GM18858 (cell line): ENCODE data around the gene FAM117A.
A peak's percentile ranks its signal among the peaks of the same experiment; 100 is the strongest.
"Not testable (repeated sequence)": the region's sequence is repeated elsewhere in the genome, so short reads cannot be mapped to it uniquely, and the experiment has no call there.

ENCODE experiments used
- ATAC-seq: cut with Tn5 transposase; IDR thresholded peaks from one replicate; pipeline ENCODE4 v1.9.1; 2021; ENCODE audit not compliant: unreplicated experiment

Gene FAM117A

DNA sequence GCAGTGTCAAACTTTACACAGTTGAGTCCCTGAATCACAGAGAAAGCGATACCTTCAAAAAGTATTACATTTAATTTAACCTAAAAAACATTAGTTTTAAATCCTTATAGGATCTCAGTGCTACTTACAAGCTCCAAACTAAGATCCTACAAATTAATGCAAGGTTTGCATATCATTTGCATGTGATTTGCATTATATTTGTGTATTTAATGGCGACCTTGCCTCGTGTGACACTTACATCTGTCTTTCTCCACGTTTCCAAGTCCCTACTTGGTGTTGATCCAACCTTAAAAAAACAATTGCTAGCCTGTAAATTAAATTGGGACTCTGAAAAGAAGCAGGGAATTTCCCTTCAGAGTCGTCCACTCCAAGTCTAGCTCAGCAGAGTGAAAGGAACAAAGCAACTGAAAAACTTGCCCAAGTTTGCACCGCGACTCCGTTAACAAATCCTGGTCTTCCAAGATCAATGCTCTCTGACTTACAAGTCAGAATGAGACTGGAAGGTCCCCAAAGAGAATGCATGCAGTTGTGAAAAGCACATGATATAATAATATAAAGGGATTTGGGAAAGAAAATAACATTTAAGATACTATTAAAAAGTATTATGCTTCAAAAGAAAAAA is 739 bp upstream of the FAM117A start:
- no peak for ATAC-seq

DNA sequence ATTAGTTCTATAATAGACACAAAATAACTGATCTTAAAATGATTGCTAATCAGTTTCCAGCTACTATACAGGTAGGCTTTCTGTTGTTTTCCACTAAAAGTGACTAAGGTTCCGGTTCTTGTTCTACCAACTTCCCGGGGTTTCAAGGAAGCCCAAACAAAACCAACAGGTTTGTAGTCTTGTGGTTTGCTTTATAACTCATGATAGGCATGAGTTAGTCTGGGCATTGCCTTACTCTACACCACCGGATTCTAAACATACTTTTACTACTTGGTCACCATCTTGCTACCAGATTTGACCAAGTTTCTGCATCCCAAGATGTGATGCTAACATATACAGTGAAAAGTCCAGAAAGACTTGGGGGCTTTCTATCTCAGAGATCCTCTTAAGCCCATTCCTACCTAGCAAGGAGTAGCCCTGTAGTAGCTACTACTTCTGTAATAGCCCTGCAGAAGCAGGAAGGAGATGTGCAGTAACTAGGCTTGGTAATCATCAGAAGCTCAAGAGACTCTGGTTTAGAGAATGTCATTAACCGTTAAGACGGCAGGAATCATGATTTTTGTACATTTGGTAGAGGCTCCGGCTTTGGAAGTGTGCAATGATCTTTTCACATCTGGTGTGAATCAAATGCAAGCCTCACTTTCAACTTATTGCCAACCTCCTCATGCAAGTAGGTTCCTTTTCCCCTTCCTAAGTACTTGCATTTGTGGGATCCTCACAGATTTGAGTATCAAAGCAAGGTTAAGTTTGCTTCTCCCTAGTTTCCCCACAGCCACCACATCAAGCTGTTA is 1.6 kb downstream of the FAM117A start:
- no peak for ATAC-seq

DNA sequence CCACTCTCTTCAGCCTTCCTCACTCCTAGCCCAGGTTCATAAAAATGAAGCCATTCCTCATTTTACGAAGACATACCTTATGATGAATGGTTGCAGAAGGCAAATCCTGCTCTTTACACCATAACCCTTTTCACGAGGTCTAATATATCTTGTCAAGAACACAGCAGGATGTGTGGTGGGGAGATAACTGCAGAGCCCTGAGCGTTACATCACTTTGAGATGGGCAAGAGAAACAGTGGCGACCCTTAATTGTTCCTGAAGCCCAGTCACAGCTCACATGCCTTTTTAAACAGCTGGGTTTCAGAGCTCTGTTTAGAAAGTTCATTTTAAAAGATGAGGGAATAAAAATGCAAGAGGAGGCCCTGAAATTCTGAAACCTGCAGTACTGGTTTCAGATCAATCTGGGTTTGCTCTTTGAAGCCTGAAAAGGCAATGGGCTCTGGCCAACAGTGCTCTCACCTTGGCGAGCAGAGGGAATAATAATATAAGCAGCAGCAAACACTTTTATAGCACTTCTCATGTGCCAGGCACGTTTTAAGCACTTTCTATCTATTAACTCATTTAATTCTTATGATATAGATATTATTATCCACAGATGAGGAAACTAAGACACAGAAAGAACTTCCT is 2.9 kb downstream of the FAM117A start:
- no peak for ATAC-seq

DNA sequence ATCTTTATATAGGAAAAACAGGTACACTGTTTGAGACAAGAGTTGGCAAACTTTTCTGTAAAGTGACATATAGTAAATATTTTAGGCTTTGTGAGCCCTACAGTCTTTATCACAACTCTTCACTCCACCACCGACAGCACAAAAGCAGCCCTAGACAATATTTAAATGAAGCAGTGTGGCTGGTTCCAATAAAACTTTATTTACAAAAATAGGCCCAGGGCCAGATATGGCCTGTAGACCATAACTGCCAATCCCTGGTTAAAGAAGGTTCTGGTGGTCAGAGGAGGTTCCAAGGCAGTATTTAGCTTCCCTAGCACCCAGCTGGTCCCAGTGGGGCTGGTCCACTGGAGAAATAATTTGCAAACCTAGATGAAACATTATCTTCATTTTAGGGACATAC is 3.6 kb downstream of the FAM117A start:
- no peak for ATAC-seq

DNA sequence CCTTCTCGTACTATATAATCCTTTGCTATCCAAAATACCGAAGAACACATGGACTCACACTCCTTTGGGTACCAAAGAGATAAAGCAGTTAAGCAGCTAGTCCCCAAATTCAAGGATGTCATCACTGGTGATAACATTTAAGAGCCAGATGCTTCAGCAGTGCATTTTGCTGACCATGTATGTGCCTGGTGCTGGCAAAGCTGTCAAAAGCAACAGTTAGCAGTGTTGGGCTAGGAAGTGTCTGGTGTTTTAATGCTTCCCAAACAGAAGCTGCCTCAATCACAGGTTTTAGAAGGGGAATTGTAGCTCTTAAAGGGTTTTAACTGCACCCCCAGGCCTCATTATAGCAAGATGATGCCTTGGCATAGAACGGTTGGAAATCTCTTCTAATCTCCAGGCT is 4.7 kb downstream of the FAM117A start:
- ATAC-seq: no peak

DNA sequence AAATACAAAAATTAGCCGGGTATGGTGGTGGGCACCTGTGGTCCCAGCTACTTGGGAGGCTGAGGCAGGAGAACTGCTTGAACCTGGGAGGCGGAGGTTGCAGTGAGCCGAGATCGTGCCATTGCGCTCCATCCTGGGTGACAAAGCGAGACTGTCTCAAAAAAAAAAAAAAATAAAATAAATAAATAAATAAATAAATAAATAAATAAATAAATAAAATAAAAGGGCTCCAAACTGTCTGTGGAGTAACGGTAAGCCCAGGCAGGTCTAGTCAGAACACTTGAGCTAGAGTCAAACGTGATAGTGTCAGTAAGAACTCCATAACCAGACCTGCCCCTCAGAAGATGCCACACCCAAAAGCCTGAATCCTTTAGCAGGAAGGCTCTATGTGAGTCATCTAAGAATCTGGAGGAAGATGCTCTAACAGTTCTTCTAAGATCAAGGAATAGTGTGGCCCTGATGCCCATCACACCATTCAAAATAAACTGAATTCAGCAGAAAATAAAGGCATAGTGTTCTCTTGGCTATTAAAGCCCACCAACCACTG is 5.4 kb downstream of the FAM117A start:
- ATAC-seq: not testable (repeated sequence)

DNA sequence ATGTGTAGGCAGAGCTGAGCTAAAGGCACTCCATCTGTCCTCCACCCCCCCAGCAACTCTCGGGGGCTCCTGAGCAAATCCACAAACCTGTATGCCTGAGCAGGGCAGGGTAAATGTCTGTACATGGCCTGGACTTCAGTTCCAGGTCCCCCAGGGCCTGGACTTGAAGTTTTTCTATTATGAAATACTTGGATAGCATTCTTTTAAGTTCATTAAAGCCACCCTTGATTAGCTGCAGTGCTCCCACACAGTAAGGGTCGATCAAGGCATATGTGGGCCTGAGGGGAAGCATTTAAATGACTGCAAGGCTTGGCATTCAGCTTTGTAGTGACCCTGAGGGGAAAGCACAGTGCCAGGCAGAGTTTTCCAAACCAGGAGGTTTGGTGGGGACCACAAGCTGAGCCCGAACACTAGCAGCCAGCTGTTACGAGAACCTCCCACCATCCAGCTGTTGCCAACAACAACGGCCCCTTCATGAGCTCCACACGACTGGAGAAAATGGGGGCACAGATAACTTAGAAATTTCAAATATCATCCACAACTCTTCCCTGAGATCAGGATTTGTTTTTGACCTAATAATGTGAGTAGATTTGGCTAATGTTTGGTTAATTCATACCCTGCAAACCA is 6.7 kb downstream of the FAM117A start:
- ATAC-seq: no peak

DNA sequence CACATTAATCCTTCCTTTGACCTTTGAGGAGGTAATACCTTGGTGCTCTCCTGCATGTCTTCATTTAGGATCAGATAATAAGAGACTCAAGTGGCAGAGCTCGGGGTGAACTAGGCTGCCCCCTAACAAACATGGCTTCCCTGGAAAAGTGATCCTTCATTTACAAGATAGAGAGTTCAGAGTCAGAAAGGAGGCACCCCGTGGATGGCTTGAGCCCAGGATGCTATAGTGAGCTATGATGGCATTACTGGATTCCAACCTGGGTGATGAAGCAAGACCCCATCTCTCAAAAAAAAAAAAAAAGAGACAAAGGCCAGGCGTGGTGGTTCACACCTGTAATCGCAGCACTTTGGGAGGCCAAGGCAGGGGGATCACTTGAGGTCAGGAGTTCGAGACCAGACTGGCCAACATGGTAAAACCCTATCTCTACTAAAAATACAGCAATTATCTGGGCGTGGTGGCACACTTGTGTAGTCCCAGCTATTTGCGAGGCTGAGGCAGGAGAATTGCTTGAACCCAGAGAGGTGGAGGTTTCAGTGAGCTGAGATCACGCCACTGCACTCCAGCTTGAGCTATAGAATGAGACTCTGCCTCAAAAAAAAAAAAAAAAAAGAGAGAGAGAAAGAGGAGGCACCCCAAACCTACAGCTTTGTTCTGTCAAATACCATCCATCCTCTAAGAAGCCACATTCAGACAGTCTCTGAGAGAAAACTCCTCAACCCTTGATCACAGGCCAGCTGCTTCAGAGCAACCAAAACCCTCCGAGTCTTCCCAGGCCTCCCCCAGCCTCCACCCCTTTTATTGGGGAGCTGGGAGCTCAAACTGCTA is 7.4 kb downstream of the FAM117A start:
- ATAC-seq: no peak

DNA sequence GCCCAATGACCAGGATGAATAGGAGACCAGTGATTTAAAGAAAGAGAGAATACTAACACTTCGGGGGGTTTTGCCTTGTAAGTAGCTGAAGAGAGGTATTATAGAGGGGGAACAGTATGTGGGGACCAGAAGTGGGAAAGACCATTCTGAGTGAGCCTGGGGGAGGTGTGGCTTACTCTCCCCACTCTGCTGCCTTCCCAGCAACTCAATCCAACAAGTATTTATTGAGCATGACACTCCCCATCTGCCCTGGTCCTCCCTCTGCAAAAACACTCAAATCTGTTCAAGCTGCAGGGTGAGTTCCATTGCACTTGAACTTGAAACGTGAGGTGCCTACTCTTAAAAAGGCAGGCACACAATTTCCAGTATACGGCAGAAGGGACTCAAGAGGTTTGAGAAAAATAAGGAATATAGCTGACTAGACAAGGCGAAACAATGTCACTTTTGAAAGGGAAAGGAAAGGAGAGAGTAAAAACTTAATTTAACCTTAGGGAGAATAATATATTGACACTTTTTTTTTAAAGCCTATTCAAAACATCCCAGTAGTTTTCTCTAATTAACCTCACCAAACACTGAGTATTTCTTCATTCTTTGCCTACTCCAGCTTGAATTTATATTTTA is 8.2 kb downstream of the FAM117A start:
- ATAC-seq: no peak

DNA sequence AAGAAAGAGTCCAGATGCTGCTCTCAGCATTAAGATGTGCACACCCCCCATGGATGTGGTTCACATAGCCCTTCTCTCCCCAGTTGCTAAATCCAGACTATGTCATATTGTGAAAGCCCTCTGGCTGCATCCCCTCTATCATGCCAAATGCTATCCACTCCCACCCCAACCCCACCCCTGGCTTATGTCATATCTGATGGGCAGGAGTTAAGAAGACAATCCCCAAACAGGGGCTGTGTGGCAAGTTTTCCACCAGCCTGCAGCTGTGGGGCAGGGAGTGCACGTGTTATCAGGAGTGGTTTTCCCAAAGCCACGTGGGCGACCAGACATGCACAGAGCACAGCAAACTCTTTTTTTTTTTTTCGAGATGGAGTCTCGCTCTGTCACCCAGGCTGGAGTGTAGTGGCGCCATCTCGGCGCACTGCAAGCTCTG is 10.0 kb downstream of the FAM117A start:
- no peak for ATAC-seq

DNA sequence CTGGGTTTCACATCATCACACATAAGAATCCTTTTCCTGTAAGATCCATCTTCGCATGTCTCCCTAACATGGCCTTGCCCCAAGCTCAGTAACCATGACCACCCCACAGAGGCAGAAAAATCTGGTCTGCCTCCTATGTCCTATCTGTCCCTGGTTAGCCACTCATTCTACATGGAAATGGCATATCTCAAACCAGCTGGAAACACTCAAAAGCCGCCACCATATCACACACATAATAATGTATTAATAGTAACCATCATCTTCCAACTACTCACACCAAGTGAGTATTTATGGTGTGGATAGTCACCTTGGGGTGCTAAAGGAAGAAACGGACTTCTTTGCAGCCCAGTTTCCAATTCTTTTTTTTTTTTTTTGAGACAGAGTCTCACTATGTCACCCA is 11.4 kb downstream of the FAM117A start:
- ATAC-seq: no peak

DNA sequence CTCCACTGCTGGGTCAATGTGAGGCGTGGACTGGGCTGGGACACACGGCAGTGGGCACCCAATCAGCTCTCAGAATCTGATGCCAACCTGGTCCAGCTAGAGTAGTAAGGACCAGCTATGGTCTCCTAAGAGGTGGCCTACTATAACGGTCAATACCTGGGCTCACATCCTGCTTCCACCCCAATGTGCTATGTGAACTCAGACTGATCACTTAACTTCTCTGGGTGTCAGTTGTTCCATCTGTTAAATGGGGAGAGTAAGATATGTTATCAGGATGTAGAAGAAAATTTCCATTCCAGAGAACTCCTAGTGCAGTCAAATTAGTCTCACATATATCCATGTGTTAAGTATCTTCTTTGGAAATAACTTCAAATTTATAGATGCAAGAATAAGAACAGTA is 14.2 kb downstream of the FAM117A start:
- ATAC-seq: no peak

DNA sequence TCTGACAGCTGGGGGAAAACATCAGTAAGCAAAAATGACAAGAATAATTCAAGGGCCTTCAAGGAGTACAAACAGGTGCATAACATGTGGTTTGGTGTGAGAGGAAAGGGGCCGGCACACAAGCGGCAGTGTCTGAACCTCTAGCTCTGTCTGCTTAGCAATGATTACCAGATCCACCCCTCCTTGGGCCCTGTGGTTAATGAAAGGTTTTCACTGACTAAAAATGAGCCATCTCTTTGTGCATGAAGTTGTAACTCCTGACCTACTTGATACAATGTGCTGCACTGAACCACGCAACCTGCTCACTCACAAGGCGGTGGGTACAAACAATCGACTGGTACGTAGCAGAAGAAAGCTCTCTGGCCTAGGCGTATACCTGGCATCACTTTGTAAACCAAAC is 15.1 kb downstream of the FAM117A start:
- ATAC-seq: peak; percentile 67

DNA sequence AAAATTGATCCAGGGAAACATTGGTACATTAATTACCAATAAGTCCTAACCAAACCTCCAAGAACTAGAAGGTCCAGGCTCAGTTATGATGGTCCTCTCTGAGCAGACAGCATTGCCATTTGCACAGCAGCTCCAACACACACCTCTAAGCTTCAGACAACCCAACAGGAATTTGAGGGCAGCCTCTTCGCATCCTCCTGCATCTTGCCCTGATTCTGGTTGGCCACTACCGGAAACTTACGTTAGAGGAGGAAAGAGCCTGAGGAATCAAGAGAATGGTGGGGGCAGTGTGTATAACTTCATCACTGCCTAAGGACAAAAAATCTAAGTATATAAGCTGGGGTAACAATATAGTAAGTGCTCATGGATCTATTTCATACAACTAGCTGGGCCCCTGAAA is 15.7 kb downstream of the FAM117A start:
- ATAC-seq: no peak

DNA sequence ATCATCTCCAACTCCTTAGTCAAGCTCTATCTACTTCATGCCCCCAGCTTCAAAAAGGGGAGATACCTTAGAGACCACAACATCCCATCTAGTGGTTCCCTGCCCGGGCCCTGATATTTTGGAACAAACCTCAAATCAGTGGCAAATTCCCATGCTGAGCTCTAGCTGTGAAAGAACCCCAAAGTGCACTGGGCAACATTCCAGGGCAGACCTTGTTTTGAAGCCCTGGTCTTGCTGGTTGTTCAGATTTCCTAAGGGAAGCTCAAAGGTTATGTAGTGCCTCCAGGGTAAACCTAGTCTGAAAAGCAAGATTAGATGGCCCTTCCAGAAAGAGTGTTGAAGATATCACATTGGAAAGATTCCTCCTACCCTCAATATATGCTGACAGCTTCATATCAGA is 16.3 kb downstream of the FAM117A start:
- no peak for ATAC-seq

DNA sequence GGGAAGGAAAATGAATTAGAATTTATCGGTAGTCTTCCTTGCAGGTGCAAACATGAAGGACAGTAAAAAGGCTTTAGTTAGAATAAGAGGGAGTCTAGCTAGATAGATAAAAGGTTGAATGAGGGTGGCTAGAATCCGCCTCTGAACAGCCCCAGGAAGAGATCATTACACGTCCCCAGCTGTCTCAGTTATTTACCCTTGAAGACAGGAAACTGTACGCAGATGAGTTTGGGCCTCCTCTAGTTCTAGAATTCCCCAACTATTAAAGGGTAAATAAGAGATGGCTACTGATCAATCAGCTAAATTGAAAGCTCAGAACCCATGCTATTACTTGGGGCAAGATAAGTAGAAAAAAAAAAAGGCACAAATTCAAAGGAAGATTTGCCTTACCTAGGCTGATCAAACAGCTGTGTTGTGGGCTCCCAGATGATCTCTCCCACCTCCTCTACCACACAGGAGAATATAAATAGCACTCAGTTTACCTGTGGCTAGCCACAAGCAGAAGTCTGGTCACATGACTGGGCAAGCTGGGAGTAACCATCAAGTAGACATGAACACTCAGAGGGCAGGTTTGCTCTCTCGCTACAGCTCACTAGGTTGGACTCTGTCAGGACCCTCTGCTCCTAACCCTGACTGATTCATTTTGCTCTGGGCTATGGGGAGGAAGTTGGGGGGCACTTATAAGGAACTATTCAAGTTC is 17.0 kb downstream of the FAM117A start:
- ATAC-seq: peak; percentile 29

DNA sequence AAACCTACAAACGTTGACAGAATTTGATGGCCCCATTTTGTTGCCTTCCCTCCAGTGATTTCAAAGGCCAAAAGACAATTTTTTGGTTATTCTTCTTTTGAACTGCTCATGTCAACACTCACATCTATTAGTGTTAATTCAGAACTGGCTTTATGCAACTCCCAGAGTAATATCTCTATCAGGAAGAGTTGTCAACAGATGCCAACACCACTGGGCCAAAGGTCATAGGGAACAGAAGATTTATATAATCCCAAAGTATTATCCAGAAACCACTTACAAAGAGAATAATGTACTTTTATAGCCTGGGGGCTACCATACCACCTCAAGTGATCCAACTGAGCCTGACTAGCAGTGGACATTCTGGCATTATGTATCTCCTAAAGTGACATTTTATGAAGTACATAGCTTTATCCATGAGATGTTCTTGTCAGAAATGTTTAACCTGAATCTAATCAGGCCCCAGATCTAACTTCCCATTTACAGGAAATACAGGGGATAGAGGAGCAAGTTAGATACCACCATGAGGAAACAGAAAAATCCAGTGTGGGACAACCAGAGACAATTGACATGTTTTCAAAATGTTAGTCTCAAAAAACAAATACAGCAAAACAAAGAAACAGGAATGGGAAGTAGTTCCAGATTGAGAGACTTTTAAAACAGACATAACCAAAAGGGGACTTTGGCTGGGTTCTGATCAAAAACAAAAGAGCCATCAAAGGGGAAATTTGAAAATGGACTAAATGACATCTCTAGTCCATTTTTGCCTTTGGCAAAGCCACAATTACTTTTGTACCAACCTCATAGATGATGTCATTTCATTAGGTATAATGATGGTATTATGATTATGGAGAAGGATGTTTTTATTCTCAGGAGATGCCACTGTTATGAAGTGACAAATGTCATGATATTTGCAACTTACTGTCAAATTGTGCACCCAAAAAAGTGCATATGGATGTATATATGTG is 18.5 kb downstream of the FAM117A start:
- no peak for ATAC-seq

DNA sequence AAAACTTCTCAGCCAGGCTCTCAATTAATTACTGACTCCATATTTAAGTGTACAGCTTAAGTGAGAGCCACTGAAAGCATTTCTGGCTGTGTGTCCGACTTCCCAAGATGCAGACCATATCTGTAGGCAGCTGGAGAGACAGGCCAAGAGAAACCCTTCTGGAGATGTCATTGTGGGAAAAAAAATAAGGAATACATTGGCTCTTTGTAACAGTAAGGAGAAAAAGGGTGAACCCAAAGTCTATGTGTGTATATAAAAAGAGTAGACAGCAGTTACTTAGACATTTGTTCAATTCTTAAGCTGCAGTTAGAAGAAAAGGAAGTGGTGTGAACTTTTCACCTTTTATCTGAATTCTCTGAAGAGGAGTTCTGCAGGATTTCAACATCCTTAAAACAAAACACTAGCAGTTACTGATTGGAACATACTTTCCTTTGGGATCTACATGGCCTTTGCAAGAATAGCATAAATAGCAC is 21.7 kb downstream of the FAM117A start:
- ATAC-seq: no peak
